ENCODE results near the gene ADGRF3.

Gene ADGRF3

DNA sequence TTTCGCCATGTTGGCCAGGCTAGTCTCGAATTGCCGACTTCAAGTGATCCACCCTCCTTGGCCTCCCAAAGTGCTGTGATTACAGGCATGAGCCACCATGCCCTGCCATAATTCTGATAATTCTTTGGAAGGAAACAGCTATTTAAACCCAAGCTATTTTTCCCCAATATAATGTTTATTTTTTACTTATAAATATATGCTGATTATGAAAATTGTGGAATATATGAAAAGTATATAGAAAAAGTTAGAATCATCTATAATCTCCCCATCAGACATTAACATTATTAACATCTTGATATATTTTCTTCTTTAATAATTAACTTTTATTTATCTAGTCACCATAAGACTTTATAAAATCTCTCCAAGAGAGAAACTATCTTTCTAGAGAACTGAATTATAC, 60.7 kb downstream of the ADGRF3 start:
- no peak for DNase-seq (ENCODE audit: low read depth in 1 of 2, low spot score in 1 of 2)
- Histone ChIP-seq H3K27me3 (ENCODE audit: insufficient read depth, poor library complexity, severe bottlenecking) (no peaks in the 10 kb centered on the region), H3K27ac (replicated peaks) (no peak overlapping the region), H3K4me3 (replicated peaks; ENCODE audit: insufficient read depth, low read length) (no peak overlapping the region)
- TF ChIP-seq, protein P1, sequence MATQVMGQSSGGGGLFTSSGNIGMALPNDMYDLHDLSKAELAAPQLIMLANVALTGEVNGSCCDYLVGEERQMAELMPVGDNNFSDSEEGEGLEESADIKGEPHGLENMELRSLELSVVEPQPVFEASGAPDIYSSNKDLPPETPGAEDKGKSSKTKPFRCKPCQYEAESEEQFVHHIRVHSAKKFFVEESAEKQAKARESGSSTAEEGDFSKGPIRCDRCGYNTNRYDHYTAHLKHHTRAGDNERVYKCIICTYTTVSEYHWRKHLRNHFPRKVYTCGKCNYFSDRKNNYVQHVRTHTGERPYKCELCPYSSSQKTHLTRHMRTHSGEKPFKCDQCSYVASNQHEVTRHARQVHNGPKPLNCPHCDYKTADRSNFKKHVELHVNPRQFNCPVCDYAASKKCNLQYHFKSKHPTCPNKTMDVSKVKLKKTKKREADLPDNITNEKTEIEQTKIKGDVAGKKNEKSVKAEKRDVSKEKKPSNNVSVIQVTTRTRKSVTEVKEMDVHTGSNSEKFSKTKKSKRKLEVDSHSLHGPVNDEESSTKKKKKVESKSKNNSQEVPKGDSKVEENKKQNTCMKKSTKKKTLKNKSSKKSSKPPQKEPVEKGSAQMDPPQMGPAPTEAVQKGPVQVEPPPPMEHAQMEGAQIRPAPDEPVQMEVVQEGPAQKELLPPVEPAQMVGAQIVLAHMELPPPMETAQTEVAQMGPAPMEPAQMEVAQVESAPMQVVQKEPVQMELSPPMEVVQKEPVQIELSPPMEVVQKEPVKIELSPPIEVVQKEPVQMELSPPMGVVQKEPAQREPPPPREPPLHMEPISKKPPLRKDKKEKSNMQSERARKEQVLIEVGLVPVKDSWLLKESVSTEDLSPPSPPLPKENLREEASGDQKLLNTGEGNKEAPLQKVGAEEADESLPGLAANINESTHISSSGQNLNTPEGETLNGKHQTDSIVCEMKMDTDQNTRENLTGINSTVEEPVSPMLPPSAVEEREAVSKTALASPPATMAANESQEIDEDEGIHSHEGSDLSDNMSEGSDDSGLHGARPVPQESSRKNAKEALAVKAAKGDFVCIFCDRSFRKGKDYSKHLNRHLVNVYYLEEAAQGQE (IDR thresholded peaks at IDR 0.05; ENCODE audit: insufficient replicate concordance, low read depth): no peak
- TF ChIP-seq GABPA (IDR thresholded peaks at IDR 0.05; ENCODE audit: low read depth) (no peak), SPI1 (IDR thresholded peaks at IDR 0.05; ENCODE audit: borderline replicate concordance, low read depth) (no peak), POLR2AphosphoS5 (IDR thresholded peaks at IDR 0.05; ENCODE audit: low read depth) (no peak)
- TF ChIP-seq, protein P2, sequence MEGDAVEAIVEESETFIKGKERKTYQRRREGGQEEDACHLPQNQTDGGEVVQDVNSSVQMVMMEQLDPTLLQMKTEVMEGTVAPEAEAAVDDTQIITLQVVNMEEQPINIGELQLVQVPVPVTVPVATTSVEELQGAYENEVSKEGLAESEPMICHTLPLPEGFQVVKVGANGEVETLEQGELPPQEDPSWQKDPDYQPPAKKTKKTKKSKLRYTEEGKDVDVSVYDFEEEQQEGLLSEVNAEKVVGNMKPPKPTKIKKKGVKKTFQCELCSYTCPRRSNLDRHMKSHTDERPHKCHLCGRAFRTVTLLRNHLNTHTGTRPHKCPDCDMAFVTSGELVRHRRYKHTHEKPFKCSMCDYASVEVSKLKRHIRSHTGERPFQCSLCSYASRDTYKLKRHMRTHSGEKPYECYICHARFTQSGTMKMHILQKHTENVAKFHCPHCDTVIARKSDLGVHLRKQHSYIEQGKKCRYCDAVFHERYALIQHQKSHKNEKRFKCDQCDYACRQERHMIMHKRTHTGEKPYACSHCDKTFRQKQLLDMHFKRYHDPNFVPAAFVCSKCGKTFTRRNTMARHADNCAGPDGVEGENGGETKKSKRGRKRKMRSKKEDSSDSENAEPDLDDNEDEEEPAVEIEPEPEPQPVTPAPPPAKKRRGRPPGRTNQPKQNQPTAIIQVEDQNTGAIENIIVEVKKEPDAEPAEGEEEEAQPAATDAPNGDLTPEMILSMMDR (IDR thresholded peaks at IDR 0.05; ENCODE audit: insufficient read depth, low read length): no peak

DNA sequence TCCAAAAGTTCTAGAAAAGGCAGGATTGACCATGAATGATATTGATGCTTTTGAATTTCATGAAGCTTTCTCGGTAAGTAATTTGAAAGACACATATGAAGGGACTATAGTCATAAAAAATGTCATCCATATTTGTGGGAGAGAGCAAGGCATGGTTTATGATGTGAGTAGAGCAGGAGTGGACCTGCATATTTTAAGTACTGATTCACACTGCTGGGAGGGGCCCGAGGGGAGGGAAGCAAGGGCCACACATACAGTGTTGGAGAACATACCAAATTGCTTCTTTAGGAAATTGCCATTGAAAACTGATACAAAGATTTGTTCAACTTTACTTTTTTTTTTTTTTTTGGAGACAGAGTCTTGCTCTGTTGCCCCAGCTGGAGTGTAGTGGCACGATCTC, 62.5 kb downstream of the ADGRF3 start:
- TF ChIP-seq, protein P2 (IDR thresholded peaks at IDR 0.05; ENCODE audit: insufficient read depth, low read length): no peak
- no peak for TF ChIP-seq POLR2AphosphoS5 (IDR thresholded peaks at IDR 0.05; ENCODE audit: low read depth)
- no peak for TF ChIP-seq GABPA (IDR thresholded peaks at IDR 0.05; ENCODE audit: low read depth)
- no peak for TF ChIP-seq SPI1 (IDR thresholded peaks at IDR 0.05; ENCODE audit: borderline replicate concordance, low read depth)
- TF ChIP-seq, protein P1 (IDR thresholded peaks at IDR 0.05; ENCODE audit: insufficient replicate concordance, low read depth): no peak
- Histone ChIP-seq H3K27ac (replicated peaks) (no peak overlapping the region), H3K4me3 (replicated peaks; ENCODE audit: insufficient read depth, low read length) (no peak overlapping the region), H3K27me3 (ENCODE audit: insufficient read depth, poor library complexity, severe bottlenecking) (no peaks in the 10 kb centered on the region)
- no peak for DNase-seq (ENCODE audit: low read depth in 1 of 2, low spot score in 1 of 2)

DNA sequence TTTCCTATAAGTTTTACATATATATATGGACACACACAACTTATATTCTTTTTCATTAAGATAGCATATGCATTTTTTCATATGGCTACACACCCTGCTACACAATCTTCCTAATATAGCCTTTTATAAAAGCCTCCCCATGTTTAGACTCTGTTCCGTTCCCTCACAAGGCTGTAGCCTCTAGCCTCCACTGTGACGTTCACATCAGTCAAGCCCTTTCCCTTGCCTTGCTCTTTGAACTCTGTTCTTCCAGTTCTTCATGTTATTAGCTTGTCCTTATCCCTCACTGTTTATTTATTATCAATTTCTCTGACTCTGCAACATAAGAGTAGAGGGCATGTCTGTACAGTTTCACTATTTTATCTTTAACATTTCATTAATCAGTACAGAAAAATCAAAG, 63.0 kb downstream of the ADGRF3 start:
- Histone ChIP-seq H3K4me3 (replicated peaks; ENCODE audit: insufficient read depth, low read length) (no peak overlapping the region), H3K27ac (replicated peaks) (no peak overlapping the region), H3K27me3 (ENCODE audit: insufficient read depth, poor library complexity, severe bottlenecking) (no peaks in the 10 kb centered on the region)
- DNase-seq (ENCODE audit: low read depth in 1 of 2, low spot score in 1 of 2): no peak
- no peak for TF ChIP-seq GABPA (IDR thresholded peaks at IDR 0.05; ENCODE audit: low read depth)
- TF ChIP-seq, protein P2 (IDR thresholded peaks at IDR 0.05; ENCODE audit: insufficient read depth, low read length): no peak
- no peak for TF ChIP-seq POLR2AphosphoS5 (IDR thresholded peaks at IDR 0.05; ENCODE audit: low read depth)
- TF ChIP-seq, protein P1 (IDR thresholded peaks at IDR 0.05; ENCODE audit: insufficient replicate concordance, low read depth): no peak
- no peak for TF ChIP-seq SPI1 (IDR thresholded peaks at IDR 0.05; ENCODE audit: borderline replicate concordance, low read depth)

Measured in HL-60 (cell line).